Peyer's patch (tissue), 4 donors: ENCODE results near the gene TLR5. TPM values are rescaled to one million over a fixed set of nuclear protein-coding genes. Genes with fewer than 3 reads are reported as not detected.

ENCODE experiments used
- DNase-seq, 3 donors: peaks; one replicate each; pipeline ENCODE4 v3.0.0-alpha.2; 2017 to 2019
- H3K27ac ChIP-seq, 4 donors: fragments of 200-600 bp; sonication (generic); one replicate each; pipeline ENCODE4 v1.5.1; 2016 to 2019
- H3K27me3 ChIP-seq, 2 donors: fragments of 200-600 bp; sonication (generic); one replicate each; pipeline ENCODE4 v1.5.1; 2019
- H3K36me3 ChIP-seq, 3 donors: fragments of 200-600 bp; sonication (generic); one replicate each; pipeline ENCODE4 v1.5.1; 2016 to 2019
- H3K4me1 ChIP-seq, 4 donors: fragments of 200-600 bp; sonication (generic); one replicate each; pipeline ENCODE4 v1.5.1; 2016 to 2019
- H3K4me3 ChIP-seq, 4 donors: fragments of 200-600 bp; sonication (generic); 1 replicate in 3 of 4; 2 replicates in 1 of 4; pipeline ENCODE4 v1.5.1; 2016 to 2019; ENCODE audit warnings: mild to moderate bottlenecking in 1 of 4
- H3K9me3 ChIP-seq, 4 donors: fragments of 200-600 bp; sonication (generic); one replicate each; pipeline ENCODE4 v1.5.1; 2016 to 2019; ENCODE audit warnings: mild to moderate bottlenecking in 1 of 4
- POLR2A ChIP-seq, 2 donors: fragments of 450-650 bp; IDR thresholded peaks; one replicate each; pipeline ENCODE4 v1.5.1; 2017; ENCODE audit warnings: antibody characterized with exemption in 2 of 2, mild to moderate bottlenecking in 2 of 2, moderate library complexity in 2 of 2
- total RNA-seq, 4 donors: library from RNA; depleted of rRNA; stranded (reverse); fragments of >200 nt; gene quantifications; one replicate each; pipeline ENCODE4 v1.1.0, GENCODE V29; 2016
- TF ChIP-seq, protein P1 (sequence below), 6 experiments: fragments of 450-650 bp in 4 of 6; fragments of 200-600 bp in 2 of 6; sonication (generic) in 1 of 6; IDR thresholded peaks; one replicate each; pipeline ENCODE4 v1.5.1; 2017 to 2019; ENCODE audit warnings: antibody characterized with exemption in 6 of 6, mild to moderate bottlenecking in 3 of 6, moderate library complexity in 1 of 6

The TLR5 gene
- total RNA-seq, 4 donors from 2014 or later, result 0.85 to 6.6 (median 2.3) TPM

DNA sequence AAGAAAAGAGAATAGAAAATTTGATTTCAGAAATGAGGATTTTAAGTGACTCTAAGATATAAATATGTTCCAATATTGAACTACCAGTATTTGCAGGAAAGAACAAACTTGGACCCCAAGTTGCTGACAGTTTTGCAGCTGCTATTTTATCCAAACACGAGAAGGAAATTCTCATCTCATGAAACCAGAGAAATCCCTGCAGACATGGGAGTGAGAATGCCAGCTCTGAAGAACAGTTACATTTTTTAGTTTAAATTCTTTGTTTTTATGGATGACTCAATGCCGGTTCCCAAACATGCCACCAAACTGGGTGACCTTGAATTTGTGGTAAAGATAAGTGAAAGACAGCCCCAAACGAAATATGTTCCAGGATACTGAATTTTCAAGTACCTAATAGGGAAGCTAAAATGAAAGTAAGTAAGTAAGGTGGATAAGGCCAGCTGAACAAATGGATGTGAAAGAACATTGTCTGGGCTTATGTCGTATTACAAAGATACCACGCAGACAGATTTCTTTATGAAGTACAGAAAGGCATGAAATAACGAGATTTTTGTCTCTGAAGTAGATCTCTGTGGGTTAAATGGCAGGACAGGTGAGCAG, 19.9 kb downstream of the TLR5 start:
- H3K4me1 ChIP-seq, result no peaks in the 10 kb centered on the region
- no peaks in the 10 kb centered on the region for H3K27me3 ChIP-seq
- no peak overlapping the region for H3K27ac ChIP-seq
- no peaks in the 10 kb centered on the region for H3K9me3 ChIP-seq
- peak overlapping the region; percentile 19 to 30 (median 24) for H3K4me3 ChIP-seq
- no peak for TF ChIP-seq POLR2A (IDR thresholded peaks at IDR 0.05)
- TF ChIP-seq, protein P1, sequence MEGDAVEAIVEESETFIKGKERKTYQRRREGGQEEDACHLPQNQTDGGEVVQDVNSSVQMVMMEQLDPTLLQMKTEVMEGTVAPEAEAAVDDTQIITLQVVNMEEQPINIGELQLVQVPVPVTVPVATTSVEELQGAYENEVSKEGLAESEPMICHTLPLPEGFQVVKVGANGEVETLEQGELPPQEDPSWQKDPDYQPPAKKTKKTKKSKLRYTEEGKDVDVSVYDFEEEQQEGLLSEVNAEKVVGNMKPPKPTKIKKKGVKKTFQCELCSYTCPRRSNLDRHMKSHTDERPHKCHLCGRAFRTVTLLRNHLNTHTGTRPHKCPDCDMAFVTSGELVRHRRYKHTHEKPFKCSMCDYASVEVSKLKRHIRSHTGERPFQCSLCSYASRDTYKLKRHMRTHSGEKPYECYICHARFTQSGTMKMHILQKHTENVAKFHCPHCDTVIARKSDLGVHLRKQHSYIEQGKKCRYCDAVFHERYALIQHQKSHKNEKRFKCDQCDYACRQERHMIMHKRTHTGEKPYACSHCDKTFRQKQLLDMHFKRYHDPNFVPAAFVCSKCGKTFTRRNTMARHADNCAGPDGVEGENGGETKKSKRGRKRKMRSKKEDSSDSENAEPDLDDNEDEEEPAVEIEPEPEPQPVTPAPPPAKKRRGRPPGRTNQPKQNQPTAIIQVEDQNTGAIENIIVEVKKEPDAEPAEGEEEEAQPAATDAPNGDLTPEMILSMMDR (IDR thresholded peaks at IDR 0.05), result no peak
- DNase-seq, result no peak
- H3K36me3 ChIP-seq, result no peaks in the 10 kb centered on the region

DNA sequence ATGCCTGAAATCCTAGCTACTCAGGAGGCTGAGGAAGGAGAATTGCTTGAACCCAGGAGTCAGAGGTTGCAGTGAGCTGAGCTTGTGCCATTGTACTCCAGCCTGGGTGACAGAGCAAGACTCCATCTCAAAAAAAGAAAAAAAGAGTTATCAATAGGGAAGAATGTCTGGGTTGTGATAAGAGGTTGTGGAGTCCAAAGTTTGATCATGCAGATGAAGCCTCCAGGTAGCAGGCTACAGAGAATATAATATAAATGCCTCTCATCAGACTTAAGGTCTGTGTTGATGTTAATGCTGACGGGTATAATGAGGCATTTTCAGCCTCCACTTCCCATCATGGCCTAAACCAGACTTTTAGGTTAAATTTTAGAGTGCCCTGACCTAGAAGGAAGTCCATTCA, 24.6 kb downstream of the TLR5 start:
- no peaks in the 10 kb centered on the region for H3K36me3 ChIP-seq
- H3K27ac ChIP-seq, result peak overlapping the region in 2 of 4 donors; percentile 52 to 56
- TF ChIP-seq, protein P1 (IDR thresholded peaks at IDR 0.05), result no peak
- no peak for TF ChIP-seq POLR2A (IDR thresholded peaks at IDR 0.05)
- no peak for DNase-seq
- no peak overlapping the region for H3K4me3 ChIP-seq
- H3K4me1 ChIP-seq, result no peaks in the 10 kb centered on the region
- H3K9me3 ChIP-seq, result no peaks in the 10 kb centered on the region
- H3K27me3 ChIP-seq, result no peaks in the 10 kb centered on the region

DNA sequence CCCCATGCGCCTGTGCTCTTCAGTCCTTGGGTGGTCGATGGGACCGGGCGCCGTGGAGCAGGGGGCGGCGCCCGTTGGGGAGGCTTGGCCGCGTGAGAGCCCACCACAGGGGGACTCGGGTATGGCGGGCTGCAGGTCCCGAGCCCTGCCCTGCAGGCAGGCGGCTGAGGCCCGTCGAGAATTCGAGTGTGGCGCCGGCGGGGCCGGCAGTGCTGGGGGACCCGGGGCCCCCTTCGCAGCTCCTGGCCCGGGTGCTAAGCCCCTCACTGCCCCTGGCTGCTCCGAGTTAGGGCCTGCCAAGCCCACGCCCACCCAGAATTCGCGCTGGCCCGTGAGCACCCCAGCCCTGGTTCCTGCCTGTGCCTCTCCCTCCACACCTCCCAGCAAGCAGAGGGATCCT, 26.1 kb downstream of the TLR5 start:
- Histone ChIP-seq H3K9me3 (no peaks in the 10 kb centered on the region), H3K27ac (no peak overlapping the region), H3K4me3 (no peak overlapping the region), H3K27me3 (no peaks in the 10 kb centered on the region), H3K4me1 (no peaks in the 10 kb centered on the region), H3K36me3 (no peaks in the 10 kb centered on the region)
- TF ChIP-seq, protein P1 (IDR thresholded peaks at IDR 0.05), result no peak
- TF ChIP-seq POLR2A (IDR thresholded peaks at IDR 0.05), result no peak
- DNase-seq, result no peak

DNA sequence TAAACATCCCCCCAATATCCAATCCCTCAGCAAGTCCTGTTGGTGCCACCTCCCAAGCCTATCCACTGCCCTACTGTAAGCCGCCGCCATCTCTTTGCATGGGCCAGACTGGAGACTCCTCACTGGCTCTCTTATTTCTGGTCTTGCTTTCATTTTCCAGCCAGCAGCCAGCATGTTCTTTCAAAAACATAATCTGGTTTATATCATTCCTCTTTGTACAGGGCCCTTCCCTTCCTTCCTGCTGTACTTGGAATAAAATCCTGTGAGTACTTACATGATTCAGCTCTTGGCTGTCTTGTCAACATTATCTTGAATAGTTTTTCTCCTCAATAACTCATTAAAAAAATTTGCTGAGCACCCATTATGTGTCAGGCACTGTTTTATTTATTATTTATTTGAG, 28.2 kb downstream of the TLR5 start:
- DNase-seq, result no peak
- no peak overlapping the region for H3K4me3 ChIP-seq
- H3K4me1 ChIP-seq, result no peaks in the 10 kb centered on the region
- TF ChIP-seq, protein P1 (IDR thresholded peaks at IDR 0.05), result no peak
- TF ChIP-seq POLR2A (IDR thresholded peaks at IDR 0.05), result no peak
- H3K9me3 ChIP-seq, result no peaks in the 10 kb centered on the region
- no peaks in the 10 kb centered on the region for H3K36me3 ChIP-seq
- H3K27ac ChIP-seq, result peak overlapping the region in 2 of 4 donors; percentile 12 to 25
- H3K27me3 ChIP-seq, result no peaks in the 10 kb centered on the region

DNA sequence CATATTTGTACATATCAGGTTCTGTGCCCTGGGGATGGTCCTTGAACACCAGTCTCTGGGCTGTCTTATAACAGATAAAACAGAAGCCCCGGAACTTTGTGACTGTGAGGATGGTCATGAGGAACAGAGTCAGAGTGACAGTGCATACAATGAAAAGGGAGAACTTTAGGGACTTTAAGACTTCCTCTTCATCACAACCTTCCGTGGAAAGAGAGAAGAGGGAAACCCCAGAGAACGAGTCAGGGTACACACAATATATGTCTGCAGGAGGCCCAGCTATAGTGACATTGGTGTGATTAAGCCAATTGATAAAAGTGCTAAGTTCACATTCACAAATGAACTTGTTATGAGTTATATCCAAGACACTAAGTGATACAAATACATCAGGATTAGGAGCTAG, 32.1 kb downstream of the TLR5 start:
- TF ChIP-seq POLR2A (IDR thresholded peaks at IDR 0.05), result no peak
- TF ChIP-seq, protein P1 (IDR thresholded peaks at IDR 0.05), result no peak
- no peak overlapping the region for H3K4me3 ChIP-seq
- no peaks in the 10 kb centered on the region for H3K4me1 ChIP-seq
- H3K36me3 ChIP-seq, result no peaks in the 10 kb centered on the region
- no peaks in the 10 kb centered on the region for H3K9me3 ChIP-seq
- no peak for DNase-seq
- no peaks in the 10 kb centered on the region for H3K27me3 ChIP-seq
- peak overlapping the region in 2 of 4 donors; percentile 80 to 87 for H3K27ac ChIP-seq
